GM13976 (cell line): ENCODE measurements around the gene AFG1L.
"Not testable (repeated sequence)": the region's sequence is repeated elsewhere in the genome, so short reads cannot be mapped to it uniquely, and the experiment has no call there.

ENCODE experiments used
- DNase-seq: peaks from one replicate; pipeline ENCODE4 v3.0.0; 2012; ENCODE audit warnings: low spot score
- in situ Hi-C: fragments of 300-500 bp; cut with MboI; formaldehyde crosslinking; loops from one replicate; pipeline ENCODE4 v1.12.0; 2022; ENCODE audit warnings: low sequenced_read_pairs, mixed read lengths, inconsistent platforms; ENCODE audit not compliant: unreplicated experiment
- TF ChIP-seq, protein P1 (sequence below): IDR thresholded peaks from 2 replicates; pipeline ENCODE4 v1.5.1; 2012; ENCODE audit warnings: borderline replicate concordance, mild to moderate bottlenecking; ENCODE audit not compliant: insufficient read depth; ENCODE audit errors: extremely low read depth, missing control alignments, control extremely low read depth

Gene AFG1L

DNA sequence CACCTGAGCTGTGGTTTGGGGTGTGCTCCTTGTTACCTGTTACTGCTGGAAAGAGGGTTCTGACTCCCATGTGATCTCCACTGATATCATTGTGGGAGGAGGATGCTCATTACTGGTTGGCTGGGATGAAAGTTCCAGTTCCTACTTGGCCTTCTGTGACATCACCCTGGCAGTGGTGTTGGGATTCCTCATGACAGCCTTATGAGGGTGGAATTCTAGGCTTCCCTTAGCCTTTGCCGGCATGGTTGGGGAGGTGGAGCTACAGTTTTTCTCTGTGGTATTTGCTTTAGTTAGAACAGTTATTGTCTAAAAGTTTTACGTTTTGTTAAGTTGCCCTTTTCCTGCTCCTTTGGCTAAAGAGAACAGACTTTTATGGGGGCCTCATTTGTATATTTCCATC lies 112.1 kb downstream of the AFG1L start:
- in situ Hi-C loops = no loop called here
- TF ChIP-seq, protein P1, sequence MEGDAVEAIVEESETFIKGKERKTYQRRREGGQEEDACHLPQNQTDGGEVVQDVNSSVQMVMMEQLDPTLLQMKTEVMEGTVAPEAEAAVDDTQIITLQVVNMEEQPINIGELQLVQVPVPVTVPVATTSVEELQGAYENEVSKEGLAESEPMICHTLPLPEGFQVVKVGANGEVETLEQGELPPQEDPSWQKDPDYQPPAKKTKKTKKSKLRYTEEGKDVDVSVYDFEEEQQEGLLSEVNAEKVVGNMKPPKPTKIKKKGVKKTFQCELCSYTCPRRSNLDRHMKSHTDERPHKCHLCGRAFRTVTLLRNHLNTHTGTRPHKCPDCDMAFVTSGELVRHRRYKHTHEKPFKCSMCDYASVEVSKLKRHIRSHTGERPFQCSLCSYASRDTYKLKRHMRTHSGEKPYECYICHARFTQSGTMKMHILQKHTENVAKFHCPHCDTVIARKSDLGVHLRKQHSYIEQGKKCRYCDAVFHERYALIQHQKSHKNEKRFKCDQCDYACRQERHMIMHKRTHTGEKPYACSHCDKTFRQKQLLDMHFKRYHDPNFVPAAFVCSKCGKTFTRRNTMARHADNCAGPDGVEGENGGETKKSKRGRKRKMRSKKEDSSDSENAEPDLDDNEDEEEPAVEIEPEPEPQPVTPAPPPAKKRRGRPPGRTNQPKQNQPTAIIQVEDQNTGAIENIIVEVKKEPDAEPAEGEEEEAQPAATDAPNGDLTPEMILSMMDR = no peak
- no peak for DNase-seq

DNA sequence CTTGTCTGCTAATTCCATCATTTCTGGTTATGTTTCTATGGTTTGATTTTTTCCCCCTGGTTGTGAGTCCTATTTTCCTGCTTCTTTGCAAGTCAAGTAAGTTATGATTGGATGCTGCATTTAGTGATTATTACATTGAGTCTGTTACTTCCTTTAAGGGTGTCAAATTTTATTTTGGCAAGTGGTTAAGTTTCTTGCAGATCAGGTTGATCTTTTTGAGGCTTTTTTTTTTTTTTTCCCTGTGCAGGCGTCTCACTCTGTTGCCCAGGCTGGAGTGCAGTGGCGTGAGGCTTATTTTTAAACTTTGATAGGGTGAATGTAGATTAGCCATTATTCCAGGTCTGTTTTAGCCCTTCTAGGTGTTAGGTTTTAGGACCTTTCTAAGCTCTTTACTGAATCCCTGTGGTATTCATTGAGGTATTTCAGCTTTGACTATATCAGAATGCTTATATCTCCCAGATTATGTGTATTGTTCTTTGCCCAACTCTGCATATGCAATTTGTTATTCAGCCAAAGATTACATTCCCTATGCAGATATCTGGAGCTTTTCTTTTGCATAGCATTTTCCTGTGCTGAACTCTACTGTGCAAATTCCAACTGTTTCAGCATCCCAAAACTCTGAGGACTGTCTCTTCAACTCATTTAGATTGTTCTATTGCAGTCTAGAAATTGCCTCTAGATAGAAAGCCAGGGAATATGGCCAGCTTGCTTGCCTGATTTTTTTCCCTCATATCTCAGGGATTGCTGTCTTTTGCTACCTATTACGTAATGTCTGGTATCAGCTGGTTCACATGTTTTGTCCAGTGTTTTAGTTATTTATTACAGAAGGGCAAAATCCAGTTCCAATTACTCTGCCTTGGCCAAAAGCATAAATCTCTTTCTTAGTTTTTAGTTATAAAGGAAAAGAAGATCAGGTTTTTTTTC lies 113.3 kb downstream of the AFG1L start:
- DNase-seq = no peak
- in situ Hi-C loops = no loop called here
- TF ChIP-seq, protein P1 = no peak

DNA sequence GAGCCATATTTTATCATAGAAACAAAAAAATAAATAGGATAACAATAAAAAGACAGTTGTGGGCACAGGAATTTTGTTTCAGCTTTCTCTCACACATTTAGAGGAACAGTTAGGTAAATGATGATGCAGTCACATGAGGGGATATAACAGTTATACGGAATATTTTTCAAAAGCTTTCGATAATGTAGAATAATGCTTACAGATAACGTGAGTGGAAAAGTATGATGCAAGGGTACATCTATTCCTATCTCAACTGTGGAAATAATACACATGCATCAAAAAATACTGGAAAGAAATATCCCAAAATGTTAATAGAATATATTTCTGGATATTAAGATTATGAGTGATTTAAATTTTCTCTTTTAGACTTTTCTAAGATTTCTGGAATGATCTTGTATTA lies 114.0 kb downstream of the AFG1L start:
- in situ Hi-C loops = no loop called here
- no peak for DNase-seq
- TF ChIP-seq, protein P1 = no peak

DNA sequence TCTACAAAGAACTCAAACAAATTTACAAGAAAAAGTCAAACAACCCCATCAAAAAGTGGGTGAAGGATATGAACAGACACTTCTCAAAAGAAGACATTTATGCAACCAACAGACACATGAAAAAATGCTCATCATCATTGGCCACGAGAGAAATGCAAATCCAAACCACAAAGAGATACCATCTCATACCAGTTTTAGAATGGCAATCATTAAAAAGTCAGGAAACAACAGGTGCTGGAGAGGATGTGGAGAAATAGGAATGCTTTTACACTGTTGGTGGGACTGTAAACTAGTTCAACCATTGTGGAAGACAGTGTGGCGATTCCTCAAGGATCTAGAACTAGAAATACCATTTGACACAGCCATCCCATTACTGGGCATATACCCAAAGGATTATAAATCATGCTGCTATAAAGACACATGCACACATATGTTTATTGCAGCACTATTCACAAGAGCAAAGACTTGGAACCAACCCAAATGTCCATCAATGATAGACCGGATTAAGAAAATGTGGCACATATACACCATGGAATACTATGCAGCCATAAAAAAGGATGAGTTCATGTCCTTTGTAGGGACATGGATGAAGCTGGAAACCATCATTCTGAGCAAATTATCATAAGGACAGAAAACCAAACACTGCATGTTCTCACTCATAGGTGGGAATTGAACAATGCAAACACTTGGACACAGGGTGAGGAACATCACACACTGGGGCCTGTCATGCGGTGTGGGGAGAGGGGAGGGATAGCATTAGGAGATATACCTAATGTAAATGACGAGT lies 121.4 kb downstream of the AFG1L start:
- in situ Hi-C loops, DNase-seq: not testable (repeated sequence)

DNA sequence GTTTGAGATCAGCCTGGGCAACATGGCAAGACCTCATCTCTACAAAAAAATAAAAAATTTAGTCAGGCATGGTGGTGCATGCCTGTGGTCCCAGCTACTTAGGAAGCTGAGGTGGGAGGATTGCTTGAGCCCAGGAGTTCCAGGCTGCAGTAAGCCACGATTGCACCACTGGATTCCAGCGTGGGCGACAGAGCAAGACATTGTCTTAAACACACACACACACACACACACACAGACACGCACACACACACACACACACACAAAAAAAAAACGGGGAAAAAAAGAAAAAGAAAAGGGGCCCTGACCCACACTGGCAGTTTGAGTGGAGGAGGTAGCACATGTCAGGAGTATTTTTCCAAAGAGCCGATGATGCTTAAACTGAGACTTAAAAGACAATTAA lies 122.2 kb downstream of the AFG1L start:
- in situ Hi-C loops = no loop called here
- no peak for DNase-seq
- TF ChIP-seq, protein P1 = no peak

DNA sequence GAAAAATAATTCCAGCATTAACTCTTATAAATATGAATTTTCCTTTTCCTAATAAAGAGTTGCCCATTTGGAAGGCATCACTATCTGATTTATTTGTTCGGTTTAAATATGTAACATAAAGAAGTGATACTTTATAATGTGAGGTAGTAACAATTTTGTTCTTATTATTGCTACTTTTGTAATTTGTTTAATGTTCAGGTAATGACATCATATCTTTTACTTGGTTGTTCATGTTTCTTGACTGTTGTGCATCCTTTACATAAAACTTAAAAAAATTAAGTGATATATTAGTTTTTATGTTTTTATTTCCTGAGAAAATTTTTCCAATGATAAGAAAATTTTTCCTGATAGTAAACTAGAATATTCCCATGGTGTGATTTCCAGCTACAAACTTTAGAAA lies 124.6 kb downstream of the AFG1L start:
- in situ Hi-C loops = no loop called here
- no peak for DNase-seq
- TF ChIP-seq, protein P1 = no peak
